ENCODE data around the gene GSE1.
"Not testable (repeated sequence)": the region's sequence is repeated elsewhere in the genome, so short reads cannot be mapped to it uniquely, and the experiment has no call there.

The GSE1 gene

DNA sequence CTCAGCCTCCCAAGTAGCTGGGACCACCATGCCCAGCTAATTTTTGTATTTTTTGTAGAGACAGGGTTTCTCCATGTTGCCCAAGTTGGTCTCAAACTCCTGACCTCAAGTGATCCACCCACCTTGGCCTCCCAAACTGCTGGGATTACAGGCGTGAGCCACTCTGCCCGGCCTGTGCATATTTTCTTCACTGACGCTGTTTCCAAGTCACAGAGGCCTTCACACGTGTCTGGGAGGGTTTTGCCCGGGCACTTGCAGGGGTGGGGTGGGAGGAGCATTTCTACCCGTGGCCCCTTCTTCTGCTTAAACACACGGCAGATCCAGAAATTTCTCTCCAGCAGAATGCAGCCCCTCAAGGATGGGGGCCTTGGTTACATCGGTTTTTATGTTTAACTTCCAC, 20.8 kb upstream of the GSE1 start:
- not testable (repeated sequence) for DNase-seq

DNA sequence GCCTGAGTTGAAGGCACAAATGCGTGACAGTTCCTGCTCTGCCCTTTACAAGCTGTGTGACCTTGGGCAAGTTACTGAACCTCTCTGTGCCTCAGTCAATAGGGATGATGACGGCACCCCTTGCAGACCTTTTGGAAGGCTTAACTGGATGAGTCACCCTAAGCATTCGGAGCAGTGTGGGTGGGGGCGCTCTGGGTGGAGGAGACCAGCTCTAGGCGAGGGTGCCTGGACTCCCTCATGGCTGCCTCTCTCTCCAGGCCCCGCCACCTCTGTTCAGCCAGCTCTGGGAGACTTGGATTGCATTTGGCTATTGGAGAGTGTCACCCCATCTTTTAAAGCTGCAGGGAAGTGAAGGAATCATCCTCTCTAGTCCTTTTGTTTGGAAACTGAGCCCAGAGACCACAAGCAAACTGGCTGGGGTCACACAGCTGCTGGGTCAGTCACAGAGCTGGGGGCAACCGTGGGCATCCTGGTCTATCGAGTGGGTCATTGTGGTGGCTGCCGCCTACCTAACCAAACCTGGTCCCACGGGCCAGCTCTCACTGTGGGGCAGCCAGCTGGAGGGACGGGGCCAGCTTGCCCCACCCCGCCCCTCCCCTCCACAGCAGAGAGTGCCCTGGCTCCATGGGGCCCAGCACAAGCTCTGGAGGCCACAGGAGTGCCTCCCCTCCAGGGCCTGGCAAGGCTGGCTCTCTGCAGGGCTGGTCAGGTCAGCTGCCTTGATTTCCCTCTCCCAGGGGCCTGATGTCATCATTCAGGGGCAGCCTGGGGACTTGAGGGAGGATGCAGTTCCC, 20.2 kb upstream of the GSE1 start:
- DNase-seq: no peak

DNA sequence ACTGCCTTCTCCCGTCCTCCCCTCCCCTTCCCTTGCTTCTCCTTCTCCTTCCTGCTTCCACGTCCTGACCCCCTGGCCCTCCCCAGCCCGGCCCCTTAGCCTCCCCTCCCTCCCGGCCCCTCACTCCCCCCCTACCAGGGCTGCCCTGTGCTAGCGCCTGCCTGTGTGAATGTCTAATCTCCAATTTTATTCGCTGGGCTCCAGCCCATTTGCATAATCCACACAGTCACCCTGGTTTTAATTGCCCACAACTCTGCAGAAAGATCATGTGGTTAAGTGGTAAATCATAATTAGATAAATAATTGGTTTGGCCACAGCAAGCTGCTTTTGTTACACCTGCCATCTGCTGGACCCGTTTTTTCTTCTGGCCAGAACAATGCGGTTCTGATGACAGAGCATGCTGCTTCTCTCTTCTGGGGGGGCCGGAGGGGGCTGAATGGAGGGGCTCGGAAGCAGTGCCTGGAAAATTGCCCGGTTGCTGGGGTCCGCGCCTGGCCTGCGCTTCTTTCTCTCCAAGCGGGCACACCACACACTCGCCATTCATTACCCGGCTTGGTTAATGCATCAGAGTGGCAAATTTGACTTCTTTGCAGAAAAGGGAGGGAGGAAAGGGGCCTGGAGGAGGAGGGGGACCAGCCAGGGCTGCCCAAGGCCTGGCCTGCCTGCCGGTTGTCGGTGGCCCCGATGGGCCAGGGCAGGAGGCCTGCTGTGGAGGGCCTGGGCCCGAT, 19.5 kb upstream of the GSE1 start:
- DNase-seq: no peak

DNA sequence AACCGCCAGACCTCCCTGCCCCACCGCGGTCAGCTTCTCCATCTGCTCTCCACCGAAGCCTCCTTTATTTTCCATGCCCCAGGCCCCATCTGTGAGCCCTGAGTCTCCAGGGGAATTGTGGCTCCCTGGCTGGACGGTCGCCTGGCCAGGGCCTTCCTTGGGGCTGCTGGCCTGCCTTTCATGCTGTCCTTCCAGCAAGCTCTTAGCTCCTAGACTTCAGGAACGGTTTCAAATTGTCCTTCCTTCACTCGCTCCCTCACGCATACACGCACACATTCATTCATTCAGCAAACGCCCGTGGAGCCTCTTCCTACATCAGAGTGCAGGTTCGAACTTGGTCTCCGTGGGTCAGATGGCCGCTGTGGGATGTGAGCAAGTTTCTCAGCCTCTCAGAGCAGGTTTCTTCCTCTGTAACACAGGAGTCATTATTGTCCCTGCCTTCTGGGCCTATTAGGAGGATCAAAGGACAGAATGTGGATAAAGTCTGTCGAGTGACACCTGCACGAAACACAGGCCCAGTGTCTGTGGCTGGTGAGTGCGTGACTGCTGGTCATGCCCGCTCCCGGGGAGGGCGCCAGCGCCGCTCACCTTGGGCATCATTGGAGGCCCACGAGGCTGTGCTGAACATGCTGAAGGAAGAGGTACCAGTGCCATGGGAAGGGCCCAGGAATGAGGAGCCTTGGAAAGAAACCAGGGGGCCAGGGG, 18.7 kb upstream of the GSE1 start:
- no peak for DNase-seq

DNA sequence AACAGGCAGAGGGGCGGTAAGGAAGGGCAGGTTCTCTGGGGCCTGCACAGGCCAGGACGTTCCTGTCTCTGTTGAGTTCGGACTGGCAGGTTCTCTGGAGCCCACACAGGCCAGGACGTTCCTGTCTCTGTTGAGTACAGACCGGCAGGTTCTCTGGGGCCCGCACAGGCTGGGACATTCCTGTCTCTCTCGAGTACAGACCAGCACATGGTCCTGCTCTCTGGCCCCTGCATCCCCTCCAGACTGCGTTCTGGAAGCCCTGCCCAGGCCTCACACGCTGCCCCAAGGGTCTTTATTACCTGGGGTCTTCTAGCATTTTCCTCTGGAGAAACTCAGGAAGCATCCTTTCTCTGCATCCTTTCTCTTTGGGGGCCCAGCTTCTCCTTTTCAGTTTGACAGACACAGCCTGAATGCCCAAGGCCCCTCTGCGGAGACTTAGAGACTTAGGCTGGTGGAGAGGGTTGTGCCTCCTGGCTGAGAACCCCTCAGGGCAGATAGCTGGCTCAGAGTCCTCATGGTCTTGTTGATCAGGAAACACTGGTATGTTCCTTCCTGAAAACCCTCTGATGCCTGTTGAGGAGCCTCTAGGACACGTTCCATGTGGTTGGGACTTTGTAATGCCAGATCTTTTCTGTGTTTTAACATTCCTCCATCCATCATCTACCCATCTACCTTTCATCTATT, 18.0 kb upstream of the GSE1 start:
- no peak for DNase-seq

DNA sequence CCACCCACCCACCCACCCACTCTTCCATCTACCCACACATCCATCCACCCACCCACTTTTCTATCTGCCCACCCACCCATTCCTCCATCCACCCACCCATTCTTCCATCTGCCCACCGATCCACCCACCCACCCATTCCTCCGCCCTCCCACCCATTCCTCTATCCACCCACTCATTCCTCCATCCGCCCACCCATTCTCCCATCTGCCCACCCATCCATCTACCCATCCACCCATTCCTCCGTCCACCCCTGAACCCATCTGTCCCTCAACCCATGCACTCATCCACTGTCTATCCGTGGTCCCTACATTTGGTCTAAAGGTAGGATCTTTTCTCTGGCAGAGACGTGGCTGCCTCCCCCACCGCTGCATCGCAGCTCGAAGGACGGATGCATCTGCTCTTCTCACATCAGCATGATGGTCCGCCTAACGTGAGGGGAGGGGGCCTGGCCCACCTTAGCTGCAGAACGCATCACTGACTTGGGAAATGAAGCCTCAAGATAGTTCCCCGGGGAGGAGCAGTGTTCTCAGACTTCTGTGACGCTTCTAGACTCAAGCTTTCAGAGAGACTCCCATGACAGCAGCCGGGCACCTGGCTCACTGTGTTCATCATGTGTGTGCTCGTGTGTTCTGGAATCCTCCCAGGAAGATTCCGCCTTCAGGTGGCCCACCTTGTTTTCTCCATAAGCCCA, 17.2 kb upstream of the GSE1 start:
- no peak for DNase-seq

DNA sequence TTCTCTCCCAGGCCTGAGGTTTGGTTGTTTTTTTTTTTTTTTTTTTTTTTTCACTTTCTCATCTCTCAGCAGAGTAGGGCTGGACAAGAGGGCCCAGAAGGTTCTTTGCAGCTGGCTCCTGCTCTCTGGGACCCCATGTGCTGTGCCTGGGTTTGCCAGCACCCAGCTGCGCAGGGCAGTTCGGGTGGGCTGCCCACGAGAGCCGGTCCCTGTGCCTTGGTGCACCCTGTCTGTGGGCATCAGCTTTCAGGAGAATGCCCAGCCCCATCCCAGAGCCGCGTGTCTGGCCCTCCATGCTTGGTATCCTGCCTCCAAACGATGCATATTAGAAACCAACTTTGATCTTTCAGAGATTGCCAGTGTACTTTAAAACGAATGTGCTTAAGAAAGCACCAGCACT, 15.0 kb upstream of the GSE1 start:
- no peak for DNase-seq

DNA sequence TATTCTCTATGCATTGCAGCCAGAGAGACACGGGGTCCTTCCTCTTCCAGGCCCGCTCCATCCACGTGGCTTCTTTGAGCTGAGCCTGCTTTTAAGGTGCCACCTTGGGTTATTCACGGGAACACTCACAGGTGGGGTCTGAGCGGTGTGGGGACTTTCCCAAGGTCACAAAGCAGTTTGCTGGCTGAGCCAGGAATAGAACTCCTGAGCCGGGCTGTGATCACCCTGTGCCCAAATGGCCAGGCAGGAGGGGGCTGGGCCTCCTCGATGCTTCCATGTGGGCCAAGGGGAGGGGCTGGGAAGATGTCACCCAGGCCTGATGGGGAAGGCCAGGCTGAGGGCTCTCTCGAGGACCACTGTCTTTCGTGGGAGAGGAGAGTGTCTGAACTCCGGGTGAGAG, 13.0 kb upstream of the GSE1 start:
- no peak for DNase-seq

DNA sequence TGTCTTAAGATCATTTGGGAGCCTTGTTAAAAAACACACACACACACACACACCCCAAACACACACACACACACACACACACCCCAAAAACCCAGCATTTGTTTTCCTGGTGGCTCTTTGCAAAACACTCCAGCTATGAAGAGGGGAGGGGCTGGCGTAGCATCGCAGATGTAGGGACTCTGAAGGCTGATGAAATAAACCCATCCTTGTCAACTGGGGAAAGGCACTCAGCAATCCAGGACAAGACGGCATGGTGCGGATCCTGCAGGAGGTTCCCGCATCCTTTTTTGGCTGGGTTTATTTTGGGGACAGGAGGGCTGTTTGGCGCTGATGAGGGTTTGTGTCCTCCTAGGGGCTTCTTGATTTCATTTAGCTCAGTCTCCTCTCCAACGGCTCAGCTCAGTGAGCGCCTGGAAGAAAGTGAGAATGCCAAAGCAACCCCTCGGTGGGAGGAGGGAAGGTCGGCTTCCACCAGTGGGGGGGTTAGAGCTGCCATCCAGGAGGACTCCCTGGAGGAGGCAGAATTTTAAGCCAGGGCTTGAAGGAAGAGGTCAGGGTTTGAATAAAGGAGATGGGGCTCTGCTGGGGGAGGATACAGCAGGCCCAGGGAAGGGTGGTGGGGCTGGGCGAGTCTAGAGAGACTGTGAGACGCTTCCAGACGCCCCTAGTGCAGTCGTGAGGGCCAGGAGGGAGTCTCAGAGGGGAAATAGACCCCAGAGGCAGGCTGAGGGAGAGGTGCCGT, 12.4 kb upstream of the GSE1 start:
- DNase-seq: no peak

DNA sequence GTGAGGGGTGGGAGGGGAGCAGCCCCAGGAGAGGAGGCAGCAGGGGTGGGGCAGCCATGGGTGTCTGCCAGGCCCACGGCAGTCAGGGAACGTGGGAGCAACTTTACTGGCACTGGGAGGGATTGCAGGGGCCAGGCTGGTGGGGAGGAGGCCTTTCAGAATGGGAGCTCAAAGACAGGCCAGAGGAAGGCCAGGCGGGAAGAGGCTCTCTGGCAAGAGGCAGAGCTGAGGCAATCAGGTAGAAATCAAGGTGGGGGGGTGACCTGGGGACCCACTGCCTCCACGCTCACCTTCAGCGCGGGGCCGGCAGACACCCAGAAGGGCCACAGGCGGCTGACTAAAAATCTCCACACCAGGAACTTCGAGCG, 11.9 kb upstream of the GSE1 start:
- no peak for DNase-seq

DNA sequence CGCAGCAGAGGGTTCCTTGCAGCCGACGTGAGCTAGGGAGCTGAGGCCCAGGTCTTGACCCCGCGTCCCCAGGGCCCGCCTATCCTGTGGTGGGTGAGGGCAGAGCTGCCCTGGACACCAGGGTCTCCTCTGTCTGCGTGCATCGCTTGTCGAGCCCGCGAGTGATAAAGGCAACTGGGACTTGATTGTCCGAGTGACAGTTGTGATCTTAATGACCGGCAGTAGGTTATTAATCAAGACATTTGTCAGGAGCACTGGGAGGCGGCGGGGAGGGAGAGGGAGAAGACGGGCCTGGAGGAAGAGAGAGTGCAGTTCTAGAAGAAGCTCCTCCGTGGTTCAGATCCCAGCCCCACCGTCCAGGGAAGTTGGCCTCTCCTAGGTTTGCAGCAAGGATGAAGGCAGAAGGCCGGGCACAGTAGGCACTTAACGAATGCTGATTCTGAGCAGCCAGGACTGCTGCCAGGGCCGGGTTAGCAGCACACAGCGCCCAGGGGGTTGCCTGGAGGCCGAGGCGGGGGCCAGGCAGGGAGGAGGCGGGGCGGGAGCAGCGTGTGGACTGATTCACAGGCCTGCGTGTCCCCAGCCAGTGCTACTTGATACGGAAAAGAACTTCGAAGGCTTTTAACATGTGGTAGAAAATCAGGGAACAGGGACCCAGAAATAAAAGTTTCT, 11.3 kb upstream of the GSE1 start:
- no peak for DNase-seq

DNA sequence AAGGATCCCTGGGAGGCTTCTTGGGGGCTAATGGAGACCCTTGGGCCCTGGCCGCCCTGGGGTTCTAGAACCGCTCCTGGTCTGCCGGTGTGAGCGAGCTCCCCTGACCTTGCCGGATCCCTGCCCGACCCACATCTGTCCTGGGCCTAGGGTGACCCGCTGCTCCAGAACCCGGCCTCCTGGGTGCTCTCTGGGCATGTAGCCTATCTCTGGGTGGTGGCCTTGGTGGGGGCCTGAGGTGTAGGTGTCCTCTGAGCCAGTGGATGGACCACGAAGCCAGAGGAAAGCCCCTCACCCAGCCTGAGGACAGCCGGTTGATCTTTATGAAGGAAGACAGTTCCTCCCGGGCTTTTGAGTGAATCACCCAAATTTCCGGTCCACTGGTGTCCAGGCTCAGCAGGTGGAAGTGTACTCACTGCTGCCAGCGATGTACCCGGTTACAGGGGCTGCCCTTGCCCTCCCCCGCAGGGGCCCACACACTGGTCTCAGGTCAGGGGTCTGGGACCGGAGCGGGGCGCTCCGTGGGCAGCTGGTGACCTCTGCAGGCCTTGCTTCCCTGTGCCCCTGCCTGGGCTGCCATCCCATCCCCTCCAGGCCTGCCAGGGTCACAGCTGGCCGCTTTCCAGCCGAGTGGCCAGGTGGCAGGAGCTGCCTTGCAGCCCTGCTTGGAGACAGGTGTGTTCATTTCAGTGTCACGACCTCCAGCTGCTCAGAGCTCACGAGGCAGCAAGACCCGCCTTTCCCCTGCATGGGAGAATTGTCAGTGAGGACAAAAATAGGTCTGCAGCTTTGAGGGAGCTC, 10.5 kb upstream of the GSE1 start:
- DNase-seq: no peak

DNA sequence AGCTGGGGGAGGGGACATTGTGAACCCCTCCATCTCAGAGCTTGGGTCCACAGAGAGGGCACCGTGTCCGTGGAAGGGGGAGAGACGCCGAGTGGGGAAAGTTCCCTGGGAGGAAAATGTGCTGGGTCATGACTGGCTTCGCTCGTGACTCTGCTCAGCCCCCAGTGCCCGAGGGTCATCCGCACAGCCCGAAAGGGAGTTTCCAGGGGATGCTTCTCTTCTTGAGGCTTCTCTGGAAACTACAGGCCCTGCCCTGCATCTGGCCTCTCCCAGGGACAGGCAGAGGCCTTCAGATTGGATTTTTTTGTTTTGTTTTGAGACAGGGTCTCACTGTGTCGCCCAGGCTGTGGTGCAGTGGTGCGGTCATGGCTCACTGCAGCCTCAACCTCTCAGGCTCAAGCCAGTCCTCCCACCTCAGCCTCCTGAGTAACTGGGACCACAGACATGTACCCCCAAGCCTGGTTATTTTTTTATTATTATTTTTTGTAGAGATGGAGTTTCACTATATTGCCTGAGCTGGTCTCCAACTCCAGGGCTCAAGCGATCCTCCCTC, 9.8 kb upstream of the GSE1 start:
- no peak for DNase-seq

DNA sequence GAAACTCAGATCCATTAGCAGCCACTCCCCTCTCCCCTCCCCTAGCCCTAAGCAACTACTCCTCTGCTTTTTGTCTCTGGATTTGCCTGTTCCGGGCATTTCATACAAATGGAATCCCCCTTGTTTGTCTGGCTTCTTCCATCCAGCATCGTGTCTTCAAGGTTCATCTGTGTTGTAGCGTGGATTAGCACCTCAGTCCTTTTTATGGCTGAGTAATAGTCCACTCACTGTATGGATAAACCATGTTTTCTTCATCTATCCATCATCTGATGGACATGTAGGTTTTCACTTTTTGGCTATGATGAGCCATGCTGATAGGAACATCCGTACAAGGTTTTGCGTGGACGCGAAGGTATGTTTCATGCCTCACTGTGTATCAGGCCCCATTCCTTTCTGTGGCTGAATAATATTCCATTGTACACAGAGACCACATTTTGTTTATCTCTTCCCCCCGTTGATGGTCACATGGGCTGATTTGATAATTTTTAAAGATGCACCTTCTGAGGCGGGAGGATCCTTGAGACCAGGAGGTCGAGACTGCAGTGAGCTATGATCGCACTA, 8.9 kb upstream of the GSE1 start:
- DNase-seq: no peak

DNA sequence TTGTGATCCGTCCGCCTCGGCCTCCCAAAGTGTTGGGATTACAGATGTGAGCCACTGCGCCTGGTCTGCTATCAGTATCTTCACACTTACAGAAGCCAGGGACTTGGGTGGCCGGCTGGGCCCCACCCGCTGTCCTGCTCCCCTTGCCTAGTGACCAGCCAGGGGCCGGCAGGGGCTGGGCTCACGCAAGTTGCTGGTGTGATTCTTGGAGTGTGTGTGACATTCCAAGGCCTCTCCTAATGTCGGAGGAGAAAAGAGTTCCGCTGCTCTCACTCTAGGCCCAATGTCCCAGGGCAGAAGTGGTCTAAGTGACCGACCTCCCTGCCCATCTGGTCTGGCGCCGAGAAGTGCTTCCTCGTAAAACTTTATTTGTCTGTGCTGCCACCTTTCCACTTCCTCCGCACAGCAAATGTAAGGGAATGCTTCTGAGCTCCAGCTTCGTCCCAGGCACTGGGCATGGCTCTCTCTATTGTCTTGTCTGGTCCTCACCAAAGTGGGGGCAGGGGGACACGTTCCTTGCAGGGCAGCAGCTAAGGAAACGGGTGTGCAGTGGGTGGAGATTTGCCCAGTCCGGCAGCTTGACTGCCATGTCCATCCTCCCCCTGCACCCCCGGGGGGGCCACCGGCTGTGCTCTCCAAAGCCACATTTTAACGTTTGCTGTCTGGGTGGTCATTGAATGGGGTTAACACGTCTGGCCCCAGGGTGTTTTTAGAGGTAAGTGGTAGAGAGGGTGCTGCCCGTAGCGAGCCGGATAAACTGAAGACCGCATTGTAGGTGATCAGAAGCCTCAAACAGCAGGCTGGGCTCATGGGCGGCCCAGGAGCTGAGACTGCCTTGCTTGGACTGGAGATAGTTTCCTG, 7.8 kb upstream of the GSE1 start:
- no peak for DNase-seq

DNA sequence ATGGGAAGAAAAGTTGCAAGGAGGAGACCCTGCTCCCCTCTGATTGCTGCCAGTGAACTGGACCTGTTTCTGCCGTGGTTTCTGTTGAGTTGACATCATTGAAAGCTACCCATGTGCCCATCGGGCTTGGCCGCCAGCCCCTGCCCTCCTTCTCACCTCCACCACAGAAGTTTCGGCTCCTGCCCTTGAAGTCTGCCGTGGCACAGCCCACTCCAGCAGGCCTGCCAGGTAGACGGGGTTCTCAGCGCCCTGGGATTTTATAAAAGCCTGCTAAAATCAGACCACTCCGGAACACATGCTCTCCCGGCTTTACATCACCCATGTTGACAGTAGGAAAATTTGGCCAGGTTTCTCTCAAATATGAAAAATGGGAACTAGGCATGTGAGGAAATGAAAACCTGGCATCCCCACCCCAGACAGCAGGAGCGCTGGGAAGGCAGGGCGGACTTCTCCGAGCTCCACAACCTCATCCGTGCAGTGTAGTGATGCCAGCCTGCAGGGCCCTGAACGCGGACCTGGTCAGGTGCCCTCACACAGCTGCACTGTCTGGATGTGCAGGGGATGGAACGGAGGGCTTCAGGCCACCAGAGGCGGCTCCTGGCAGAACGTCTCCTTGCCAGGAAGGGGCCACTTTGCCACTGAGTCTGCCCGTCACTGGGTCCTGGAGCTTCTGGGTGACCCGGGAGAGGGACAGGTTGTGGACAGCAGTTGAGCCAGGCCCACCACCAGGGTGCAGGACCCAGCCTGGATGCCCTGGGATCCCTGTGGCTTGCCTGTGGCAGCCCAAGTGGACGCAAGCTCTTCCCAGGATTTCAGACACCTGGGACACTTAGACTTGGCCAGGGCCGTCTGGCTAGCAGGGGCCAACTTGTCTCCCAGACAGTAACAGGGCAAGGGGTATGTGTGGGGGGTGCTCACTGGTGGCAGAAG, 6.9 kb upstream of the GSE1 start:
- DNase-seq: no peak

DNA sequence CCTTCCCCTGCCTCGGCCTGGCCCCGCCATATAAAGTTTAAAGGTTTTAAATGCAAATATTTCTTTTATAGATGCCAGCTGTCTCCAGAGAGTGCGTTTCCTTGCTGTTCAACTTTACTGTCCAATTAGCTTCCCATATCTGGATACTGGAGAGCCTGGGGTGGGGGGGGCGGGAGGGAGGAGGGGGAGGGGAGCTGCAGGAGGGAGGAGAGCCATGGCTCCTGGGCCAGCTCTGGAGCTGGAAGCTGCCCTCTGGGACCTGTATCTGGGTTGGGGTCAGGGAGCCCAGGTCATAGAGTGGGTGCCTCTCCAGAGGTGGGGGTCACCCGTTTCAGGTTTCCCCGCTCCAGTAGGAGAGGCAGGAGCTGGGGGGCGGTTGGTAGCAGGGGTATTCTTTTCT, 6.2 kb upstream of the GSE1 start:
- no peak for DNase-seq

DNA sequence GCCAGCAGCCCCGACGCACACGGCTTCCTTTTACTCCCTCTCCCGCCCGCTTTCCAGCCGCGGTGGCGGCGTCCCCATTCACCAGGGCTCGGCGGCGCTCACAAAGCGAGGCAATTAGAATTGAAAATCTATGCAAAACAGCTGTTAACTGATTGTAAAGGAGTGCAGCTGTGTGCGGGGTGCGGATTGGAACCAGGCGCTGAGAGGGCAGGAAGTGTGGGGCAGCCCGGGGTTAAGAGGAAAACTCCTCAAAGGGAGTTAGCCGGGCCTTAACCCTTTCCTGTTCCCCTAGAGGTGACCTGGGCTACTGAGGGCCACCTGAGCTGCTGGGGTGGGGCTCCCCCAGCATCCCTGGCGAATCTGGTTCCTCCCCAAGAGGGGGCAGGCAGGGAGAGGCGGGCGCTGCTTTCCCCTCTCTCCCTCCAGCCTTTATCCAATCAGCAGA, 5.8 kb upstream of the GSE1 start:
- DNase-seq: no peak

Measured in activated CD4-positive, alpha-beta T cell treated with anti-CD3 and anti-CD28 coated beads for 1 hour (primary cell).